GM18517 (cell line): Measurements from ENCODE around the gene GATA5.

ENCODE experiments used
- ATAC-seq: cut with Tn5 transposase; IDR thresholded peaks from one replicate; pipeline ENCODE4 v1.9.1; 2021; ENCODE audit warnings: mild to moderate bottlenecking, moderate library complexity; ENCODE audit not compliant: unreplicated experiment

GATA5 gene

GRCh38 chr20:62418709-62419487, 56.9 kb downstream of the GATA5 start:
- no peak for ATAC-seq

GRCh38 chr20:62417981-62418708, 57.6 kb downstream of the GATA5 start:
- no peak for ATAC-seq

GRCh38 chr20:62416651-62417637, 58.9 kb downstream of the GATA5 start:
- no peak for ATAC-seq

- no peak for ATAC-seq
These were observed 60.3 kb downstream of the GATA5 start for GRCh38 chr20:62415354-62416111.

DNA sequence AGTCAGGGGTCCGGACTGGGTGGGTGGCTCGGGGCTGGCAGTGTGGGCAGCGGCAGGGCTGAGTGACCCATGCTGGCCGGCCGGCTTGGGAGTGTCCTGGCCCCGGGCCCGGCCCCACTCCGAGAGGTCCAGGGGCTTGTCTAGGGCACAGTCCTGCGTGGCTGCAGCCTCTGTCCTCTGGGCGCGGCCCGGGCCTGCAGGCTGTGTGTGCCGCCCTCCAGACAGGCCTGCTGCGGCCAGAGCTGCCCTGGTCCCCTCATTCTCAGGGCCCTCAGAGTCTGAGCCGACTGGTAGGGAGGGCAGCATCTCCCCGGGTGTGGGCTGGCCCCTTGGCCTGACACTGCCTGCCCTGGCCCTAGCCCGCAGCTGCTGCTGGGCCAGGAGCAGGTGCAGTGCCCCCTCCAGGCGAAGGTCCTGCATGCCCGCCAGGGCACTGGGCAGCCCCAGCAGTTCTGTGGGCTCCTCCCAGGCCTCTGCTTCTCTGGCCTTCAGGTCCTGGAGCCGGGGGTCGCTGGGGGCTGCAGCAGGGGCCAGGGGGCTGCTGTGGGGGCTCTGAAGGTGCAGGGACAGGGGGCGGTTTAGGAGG, 61.8 kb downstream of the GATA5 start:
- no peak for ATAC-seq
